ENCODE measurements around the gene HHIPL1. TPM values are rescaled to one million over a fixed set of nuclear protein-coding genes. Genes with fewer than 3 reads are reported as not detected.

The HHIPL1 gene
- polyA plus RNA-seq, 1 donor, result 1.5 TPM

DNA sequence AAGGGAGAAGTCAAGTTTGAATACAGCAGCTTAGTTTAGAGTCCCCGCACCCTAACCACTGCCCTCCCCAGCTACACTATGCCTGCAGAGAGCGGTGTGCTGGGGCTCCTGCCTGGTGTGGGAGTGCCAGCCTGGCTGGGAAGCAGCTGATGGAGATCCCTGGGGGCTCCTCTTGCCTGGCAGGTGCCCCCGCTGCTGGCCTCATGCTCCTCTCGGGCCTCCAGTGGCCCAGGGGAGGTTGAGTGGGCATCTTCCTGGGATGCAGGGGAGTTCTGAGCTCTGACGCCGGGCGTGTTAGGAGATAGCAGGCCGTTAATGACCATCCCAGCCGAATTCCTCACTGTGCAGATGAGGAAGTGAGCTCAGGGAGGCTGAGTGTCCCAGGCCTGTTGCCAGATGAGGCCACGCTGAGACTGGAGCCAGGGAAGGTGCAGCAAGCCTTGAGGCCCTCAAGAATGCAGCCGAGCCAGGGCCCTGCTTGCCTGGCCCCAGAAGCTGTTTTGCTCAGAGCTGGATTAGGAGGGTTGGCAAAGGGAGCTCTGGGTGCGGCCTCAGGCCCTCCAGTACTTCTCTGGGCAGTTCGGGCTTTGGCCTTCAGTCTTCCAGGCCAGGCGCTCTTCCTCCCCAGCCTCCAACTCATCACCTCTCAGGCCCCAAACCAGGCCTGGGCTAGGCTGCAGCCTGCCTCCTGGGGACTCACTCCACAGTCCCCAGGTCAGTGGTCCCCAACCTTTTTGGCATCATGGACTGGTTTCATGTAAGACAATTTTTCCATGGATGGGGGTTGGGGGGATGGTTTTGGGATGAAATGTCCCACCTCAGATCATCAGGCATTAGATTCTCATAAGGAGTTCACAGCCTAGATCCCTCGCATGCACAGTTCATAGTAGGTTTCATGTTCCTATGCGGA lies 32.6 kb downstream of the HHIPL1 start:
- DNase-seq, result no peak

GRCh38 chr14:99678198-99678597 lies 33.3 kb downstream of the HHIPL1 start:
- no peak for DNase-seq

DNA sequence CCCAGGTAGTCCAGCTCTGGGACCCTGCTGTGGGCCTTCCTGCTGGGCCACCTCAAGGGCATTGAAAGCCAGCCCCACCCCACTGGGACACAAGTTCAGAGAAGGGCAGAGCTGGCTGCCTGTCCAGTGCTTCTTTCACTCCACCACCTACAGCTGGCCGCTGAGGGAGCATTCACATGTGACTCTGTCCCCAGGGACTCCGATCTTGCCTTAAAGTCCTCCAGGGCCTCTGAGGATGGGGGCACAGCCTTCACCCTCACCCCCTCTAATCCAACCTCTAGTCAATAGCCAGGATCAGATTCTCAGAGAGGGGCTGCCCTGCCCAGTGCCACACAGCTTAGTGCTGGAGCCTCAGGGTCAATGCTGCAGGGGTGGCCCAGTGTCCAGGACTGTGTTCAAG lies 34.2 kb downstream of the HHIPL1 start:
- DNase-seq, result no peak

DNA sequence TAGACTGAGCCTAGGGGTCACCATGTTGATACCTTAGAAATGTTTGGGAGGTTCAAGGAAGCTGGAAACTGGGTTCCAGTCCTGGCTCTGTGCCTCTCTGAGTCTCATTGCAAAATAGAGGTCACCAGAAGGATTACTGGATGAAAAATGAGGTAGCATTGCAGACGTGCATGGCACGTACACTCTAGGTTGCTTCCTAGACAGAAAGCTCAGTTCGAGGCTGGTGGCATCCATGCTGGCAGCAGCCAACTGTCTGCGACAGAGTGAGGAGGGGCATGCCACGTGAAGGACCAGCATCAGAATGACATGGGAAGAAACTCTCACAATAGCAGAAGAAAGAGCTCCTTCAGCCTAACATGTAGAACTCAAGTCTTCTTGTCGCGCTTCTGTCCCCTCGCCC lies 34.6 kb downstream of the HHIPL1 start:
- DNase-seq, result no peak

DNA sequence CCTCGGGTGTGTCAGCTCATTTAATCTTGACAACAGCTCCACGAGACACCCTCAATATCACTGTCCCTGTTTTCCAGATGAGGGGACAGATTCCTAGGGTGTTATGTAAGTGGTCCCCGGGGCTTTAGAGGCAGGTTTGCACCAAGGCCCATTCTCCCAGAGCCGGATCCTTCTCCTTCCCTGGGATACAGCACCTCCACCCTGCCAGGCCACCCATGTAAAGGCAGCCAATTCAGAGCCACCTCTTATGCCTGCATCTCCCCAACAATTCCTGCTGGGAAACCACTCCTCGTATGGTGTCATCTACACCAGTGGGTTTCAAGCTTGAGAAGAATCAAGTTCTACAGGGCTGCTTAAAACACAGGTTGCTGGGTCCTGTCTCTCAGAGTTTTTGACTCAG lies 35.1 kb downstream of the HHIPL1 start:
- DNase-seq, result no peak

DNA sequence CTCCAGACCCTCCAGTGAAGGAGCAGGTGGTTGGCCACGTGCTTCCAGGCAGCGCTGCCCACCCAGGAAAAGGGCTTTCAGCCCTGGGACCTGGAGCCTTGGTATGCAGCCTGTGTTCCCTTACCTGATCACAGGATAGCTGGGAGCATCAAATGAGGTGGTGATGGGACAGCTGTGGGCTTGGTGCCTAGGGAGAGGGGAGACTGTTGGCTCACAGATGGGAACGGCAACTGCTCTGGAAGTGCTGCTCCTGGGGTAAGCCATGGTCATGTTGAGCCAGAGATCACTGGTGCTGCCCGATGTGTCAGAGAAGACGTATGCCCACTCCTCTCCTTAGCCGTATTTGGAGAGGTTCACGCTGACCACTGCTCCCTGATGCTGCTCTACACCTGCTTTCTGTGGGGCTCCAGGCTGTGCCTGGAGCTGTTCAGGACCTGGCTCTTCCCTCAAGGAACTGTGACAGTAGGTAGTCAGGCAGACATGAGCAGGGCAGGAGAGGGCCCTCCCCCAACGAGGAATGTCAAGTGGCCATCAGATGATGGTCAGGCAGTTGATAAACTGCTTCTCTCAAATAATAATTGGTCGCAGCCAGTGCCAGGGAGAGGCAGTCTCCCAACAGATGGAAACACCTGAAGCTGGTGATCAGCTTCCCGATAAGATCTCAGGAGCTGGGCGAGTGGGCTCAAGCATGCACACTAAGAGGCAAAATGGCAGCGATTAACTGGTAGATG lies 36.3 kb downstream of the HHIPL1 start:
- DNase-seq, result no peak

DNA sequence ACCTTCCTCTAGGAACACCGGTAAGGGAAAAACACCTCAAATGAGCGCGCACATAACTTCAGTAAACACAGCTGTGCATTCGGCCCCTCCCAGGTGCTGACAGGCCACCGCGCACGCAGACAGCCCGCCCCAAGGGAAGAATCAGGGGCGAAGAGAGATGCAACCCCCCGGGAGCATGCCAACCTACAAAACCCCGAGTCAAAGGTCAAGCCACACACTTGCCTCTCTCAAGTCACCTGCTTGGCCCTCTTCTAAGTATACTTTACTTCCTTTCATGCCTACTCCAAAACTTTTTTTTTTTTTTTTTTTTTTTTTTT lies 36.9 kb downstream of the HHIPL1 start:
- no peak for DNase-seq

DNA sequence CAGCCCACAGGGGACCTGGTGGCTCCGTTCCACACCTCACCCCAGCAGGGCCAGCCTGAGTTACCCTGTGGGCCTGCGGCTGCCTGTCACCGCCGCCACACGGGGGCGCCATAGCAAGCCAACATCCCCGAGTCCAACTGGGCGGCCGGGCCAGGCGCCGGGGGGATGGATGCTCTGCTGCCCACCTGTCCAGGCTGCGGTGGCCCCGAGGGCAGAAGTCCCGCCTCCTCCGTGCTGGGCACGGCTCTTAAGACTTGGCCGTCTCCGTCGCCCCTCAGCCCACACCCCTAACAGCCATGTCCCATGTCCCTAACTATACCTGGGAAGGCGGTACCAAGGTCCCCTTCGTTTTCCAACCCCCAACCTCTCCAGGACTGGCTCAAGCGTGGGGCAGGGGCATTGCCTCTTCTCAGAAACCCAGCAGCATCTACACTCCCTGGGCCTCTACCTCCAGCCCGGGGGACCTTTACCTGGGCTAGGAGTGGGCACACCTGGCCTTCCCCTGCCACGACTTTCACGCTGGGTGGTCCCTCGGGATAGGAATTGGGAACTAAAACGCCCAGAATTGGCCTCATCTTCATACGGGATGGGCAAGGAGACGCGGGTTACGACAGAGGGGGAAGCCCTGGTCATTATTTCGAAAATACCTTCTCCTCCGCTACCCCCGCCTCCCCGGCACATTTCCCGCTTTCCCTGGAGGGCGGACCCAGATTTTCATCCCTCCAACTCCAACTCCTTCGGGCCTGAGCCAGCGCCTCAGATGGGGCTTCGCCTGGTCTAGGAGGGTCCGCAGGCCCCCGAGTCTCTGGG lies 38.1 kb downstream of the HHIPL1 start:
- DNase-seq, result peak; percentile 70

GRCh38 chr14:99683619-99684409 lies 38.9 kb downstream of the HHIPL1 start, which contains the start of gene CYP46A1:
TSS of gene CYP46A1 (plus strand) at chr14:99684298. CDS start at chr14:99684418, 120 bp downstream.
- peak; percentile 100 for DNase-seq

- peak; percentile 47 for DNase-seq
Measured at GRCh38 chr14:99684410-99684934, 39.5 kb downstream of the HHIPL1 start.

DNA sequence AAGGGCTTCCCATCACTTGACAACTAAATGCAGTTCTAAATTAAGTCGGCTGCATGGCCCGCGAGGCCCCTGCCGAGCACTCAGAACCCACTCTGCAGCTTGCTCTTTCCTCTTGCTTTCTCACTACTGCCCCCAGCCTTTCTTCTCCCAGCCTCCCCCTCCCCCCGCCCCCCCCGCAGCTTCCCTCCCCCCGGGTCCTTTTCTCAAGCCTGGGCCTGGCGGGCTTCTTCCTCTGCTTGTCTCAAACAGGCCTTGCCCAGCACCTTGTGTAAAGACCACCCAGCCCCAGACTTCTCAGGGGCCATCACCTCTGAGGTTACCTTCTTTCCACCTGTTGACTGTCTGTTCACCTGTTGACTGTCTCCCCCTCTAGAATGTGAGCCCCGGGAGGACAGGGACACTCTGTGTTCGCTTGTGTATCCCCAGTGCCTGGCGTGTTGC lies 40.2 kb downstream of the HHIPL1 start:
- DNase-seq, result no peak

DNA sequence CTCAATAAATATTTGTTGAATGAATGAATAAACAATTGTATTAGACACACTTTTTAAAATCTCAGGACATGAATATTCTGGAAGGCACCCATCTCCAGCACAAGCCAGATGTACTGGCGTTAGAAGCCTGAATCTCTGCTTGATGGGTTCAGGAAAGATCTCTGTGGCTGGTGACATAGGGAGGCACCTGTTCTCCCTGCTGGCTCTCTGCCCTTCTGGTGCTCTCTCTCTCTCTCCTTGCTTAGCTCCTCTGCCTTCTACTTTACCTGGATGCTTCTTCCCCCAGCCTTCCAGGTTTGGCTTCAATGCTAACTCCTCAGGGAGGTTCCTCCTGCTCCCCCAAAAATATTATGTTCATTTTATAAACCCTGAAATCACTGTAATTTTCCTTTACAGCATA lies 40.7 kb downstream of the HHIPL1 start:
- no peak for DNase-seq

- DNase-seq, result no peak
Measured at GRCh38 chr14:99686557-99687283, 41.8 kb downstream of the HHIPL1 start.

- DNase-seq, result no peak
Measured at GRCh38 chr14:99687284-99688209, 42.6 kb downstream of the HHIPL1 start.

GRCh38 chr14:99688210-99688581 lies 43.3 kb downstream of the HHIPL1 start:
- no peak for DNase-seq

GRCh38 chr14:99688629-99689028 lies 43.7 kb downstream of the HHIPL1 start:
- DNase-seq, result no peak

DNA sequence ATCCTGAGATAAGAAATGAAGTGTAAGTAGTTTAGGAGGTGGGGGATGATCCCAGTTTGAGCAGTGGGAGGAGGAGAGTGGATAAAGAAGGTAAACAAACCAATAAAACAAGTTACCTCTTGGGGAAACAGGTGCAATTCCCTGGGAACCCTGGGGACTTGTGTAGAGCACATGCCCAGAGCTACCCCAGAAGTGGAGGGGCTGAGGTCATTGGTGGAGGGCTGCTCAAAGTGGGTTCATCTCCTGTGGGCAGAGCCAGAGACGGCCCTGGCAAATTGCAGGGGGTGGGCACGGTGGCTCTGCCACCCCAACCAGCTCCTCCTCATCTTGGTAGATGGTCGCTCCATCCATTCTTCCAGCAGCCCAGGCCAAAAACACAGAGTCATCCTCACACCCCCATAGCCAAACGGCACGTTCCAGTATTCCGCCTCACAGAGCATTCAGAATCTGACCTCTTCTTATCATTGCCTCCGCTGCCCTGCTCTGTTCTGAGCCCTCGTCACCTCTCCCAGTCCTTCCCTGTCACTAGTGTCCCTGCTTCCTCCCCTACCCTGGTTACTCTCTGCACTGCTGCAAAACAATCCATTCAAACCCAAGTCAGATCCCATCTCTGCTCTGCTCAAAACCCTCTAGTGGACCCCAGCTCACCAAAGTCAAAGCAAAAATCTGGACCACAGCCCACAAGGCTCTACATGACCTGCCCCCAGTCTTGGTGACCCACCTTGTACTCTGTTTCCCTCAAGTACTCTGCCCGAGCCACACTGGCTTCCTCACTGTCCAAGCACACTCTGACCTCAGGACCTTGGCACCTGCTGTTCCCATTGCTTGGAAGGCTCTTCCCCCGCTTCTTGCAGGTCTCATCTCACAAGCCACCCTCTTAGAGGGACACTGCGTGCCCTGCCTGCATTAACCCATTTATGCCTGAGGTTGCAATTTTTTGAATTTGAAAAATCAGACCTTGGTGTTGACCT lies 44.6 kb downstream of the HHIPL1 start:
- DNase-seq, result no peak

DNA sequence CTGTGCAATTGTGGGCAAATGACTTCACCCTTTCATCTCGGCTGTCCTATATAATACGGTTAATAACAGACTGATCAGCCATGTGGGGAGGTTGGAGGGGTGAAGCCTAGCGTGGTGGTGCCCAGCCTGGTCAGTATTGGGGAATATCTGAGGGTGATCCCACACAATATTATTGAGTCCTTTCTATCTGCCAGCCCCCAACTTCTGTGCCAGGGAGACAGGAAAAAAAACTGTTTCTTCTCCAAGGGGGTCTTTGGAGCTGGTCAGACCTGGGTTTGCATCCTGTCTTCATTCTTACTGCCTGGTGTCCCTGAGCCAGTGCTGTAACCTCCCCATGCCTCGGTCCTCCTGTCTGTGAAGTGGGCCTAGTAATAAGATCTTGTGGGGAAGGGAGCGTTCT lies 45.7 kb downstream of the HHIPL1 start:
- DNase-seq, result no peak

All from hindlimb muscle (tissue), 1 donor.